ENCODE measurements around the gene NTM.

The NTM gene

GRCh38 chr11:132307309-132308020, 937.0 kb downstream of the NTM start:
- DNase-seq: no peak
- no peaks in the 10 kb centered on the region for H3K27me3 ChIP-seq (ENCODE audit: insufficient read depth, low read depth, severe bottlenecking)
- H3K36me3 ChIP-seq: no peaks in the 10 kb centered on the region
- no peak overlapping the region for H3K4me3 ChIP-seq (ENCODE audit: low read depth, low read length)
- H3K9me3 ChIP-seq (ENCODE audit: severe bottlenecking): no peaks in the 10 kb centered on the region
- no peak overlapping the region for H3K27ac ChIP-seq
- TF ChIP-seq CTCF (IDR thresholded peaks at IDR 0.05; ENCODE audit: low read depth, low read length): no peak

GRCh38 chr11:132310390-132311375, 940.3 kb downstream of the NTM start:
- TF ChIP-seq CTCF (IDR thresholded peaks at IDR 0.05; ENCODE audit: low read depth, low read length): no peak
- H3K4me3 ChIP-seq (ENCODE audit: low read depth, low read length): no peak overlapping the region
- no peak overlapping the region for H3K27ac ChIP-seq
- H3K36me3 ChIP-seq: no peaks in the 10 kb centered on the region
- H3K27me3 ChIP-seq (ENCODE audit: insufficient read depth, low read depth, severe bottlenecking): no peaks in the 10 kb centered on the region
- DNase-seq: no peak
- no peaks in the 10 kb centered on the region for H3K9me3 ChIP-seq (ENCODE audit: severe bottlenecking)

- H3K36me3 ChIP-seq: no peaks in the 10 kb centered on the region
- H3K27ac ChIP-seq: no peak overlapping the region
- no peaks in the 10 kb centered on the region for H3K27me3 ChIP-seq (ENCODE audit: insufficient read depth, low read depth, severe bottlenecking)
- DNase-seq: no peak
- no peak for TF ChIP-seq CTCF (IDR thresholded peaks at IDR 0.05; ENCODE audit: low read depth, low read length)
- H3K9me3 ChIP-seq (ENCODE audit: severe bottlenecking): no peaks in the 10 kb centered on the region
- H3K4me3 ChIP-seq (ENCODE audit: low read depth, low read length): no peak overlapping the region
Measured at GRCh38 chr11:132311703-132312102, 941.3 kb downstream of the NTM start.

- Histone ChIP-seq H3K4me3 (ENCODE audit: low read depth, low read length) (no peak overlapping the region), H3K36me3 (no peaks in the 10 kb centered on the region), H3K9me3 (ENCODE audit: severe bottlenecking) (no peaks in the 10 kb centered on the region), H3K27me3 (ENCODE audit: insufficient read depth, low read depth, severe bottlenecking) (no peaks in the 10 kb centered on the region), H3K27ac (no peak overlapping the region)
- no peak for TF ChIP-seq CTCF (IDR thresholded peaks at IDR 0.05; ENCODE audit: low read depth, low read length)
- no peak for DNase-seq
Measured at GRCh38 chr11:132312161-132312560, 941.7 kb downstream of the NTM start.

GRCh38 chr11:132312701-132313111, 942.3 kb downstream of the NTM start:
- peak; percentile 21 for DNase-seq
- no peak overlapping the region for H3K4me3 ChIP-seq (ENCODE audit: low read depth, low read length)
- no peaks in the 10 kb centered on the region for H3K27me3 ChIP-seq (ENCODE audit: insufficient read depth, low read depth, severe bottlenecking)
- no peak overlapping the region for H3K27ac ChIP-seq
- no peaks in the 10 kb centered on the region for H3K36me3 ChIP-seq
- TF ChIP-seq CTCF (IDR thresholded peaks at IDR 0.05; ENCODE audit: low read depth, low read length): peak; percentile 79
- H3K9me3 ChIP-seq (ENCODE audit: severe bottlenecking): no peaks in the 10 kb centered on the region

Measured in WERI-Rb-1 (cell line).